Stimulated activated CD8-positive, alpha-beta memory T cell treated with anti-CD3 and anti-CD28 coated beads, Interleukin-15, amount 100 ng/mL, for 4 hours (primary cell): ENCODE results near the gene GABRG3.

Experiments used
- DNase-seq, 2 donors: peaks; one replicate each; pipeline ENCODE4 v3.0.0-alpha.2; 2020; ENCODE audit warnings: low read depth in 2 of 2

GABRG3 gene

DNA sequence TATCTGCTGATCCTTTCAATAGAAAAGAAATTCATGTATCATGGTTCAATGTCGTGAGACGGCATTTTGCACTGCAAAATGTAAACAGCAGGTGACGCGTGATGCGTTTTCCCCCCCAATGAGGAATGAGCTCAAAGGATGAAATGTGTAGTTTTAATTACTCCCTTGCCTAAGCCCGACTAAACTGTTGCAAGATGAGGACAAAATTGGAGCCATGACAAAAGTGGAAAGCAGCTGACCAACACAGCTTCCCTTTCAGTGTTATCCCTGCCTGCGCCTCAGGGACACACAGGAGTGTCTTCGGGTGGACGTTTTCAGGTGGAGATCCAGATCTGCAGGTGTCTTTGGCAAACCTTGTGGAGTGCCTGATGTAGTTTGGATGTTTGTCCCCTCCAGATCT lies 92.0 kb downstream of the GABRG3 start:
- DNase-seq = no peak

GRCh38 chr15:27064080-27064479 lies 93.1 kb downstream of the GABRG3 start:
- no peak for DNase-seq

- DNase-seq = no peak
Observed at GRCh38 chr15:27065151-27065550, 94.2 kb downstream of the GABRG3 start.

DNA sequence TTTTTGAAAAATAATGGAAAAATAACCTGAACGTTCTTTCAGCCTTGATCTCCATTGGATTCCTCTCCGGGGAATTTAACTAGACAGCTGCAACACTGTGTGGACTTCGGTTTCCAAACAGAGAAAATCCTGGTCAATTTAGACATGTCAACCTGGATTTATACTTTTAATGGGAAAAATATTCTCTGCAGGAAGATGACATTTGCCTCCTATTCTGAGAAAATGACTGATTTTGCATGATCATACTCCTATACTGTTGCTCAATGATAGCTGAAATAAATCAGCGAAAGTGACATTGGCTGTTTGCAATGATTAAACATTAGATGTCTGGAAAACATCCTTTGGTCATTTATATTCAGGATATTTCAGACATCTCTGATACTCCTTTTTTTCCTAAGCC lies 94.8 kb downstream of the GABRG3 start:
- DNase-seq = no peak

GRCh38 chr15:27066446-27066845 lies 95.5 kb downstream of the GABRG3 start:
- DNase-seq = no peak

- no peak for DNase-seq
Observed at GRCh38 chr15:27067175-27067574, 96.2 kb downstream of the GABRG3 start.

DNA sequence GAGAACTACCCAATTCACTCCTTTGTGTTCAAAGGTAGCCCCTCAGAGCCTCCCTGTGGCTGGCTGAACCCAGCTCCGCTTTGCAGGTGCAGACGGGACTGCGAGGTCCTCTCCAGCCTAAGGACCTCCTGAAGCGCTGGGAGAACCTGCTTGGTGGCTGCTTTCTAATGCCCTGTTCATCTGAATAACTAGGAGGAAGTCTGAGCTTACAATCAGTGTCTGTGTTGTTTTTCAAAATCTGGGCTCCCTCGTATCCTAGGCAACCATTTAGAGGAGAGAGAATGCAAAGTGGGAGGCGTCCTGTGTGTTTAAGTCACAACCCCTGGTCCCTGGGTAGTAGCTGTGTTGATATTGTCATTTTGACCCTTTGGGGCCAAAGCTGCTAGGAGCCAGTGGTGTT lies 99.9 kb downstream of the GABRG3 start:
- DNase-seq = no peak

GRCh38 chr15:27074179-27074578 lies 103.2 kb downstream of the GABRG3 start:
- no peak for DNase-seq

GRCh38 chr15:27077790-27078189 lies 106.8 kb downstream of the GABRG3 start:
- no peak for DNase-seq

DNA sequence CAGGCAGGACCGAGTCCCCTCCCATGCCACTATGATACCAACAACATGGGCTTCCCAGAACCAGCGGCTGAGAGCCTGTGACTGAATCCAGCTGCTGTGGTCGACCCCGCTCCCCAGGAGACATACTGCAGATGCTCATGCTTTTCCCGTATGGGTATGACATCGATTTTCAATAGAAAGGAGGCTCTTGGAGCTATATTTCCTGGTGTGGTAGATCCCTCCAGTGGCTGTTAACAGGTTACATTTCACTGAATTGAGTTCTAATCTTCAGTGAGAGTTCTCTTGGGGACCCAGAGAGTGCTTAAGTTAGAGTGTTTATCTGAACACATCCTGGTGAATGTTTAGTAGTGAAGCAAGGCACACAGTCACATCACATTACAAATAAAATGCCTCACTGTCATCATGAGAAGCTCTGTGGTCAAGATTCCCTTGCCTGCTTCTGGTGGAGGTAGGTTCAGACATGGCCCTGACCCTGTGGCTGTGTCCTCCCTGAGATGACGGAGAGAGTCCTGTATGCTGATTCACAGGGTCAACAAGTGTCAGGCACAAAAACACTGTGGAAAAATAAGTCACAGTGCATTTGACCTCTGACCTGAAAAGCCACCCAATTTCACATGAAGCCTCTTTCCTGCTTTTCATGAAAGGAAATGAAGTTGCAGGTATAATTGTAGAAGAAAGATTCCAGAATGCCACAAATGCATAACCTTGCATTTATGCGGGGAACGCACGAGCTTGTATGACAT lies 110.9 kb downstream of the GABRG3 start:
- no peak for DNase-seq

DNA sequence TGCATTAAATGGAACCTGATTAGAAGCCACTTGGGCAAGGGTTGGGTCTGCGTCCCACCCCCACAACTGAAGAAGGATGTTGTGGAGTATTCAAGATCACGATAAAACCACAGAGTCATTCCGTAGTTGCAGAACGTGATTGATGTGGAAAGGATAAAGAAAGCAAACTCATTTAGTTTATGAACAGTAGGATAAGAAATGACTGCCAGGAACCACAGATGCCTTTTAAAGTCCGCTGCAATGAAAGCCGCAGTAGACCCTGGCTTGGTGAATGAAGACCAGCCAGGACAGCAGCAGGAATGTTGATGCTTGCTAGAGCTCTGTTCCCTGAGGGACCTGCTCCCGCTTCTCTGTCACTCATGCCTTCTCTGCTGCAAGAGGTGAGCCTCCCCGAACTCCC lies 111.5 kb downstream of the GABRG3 start:
- DNase-seq = no peak

DNA sequence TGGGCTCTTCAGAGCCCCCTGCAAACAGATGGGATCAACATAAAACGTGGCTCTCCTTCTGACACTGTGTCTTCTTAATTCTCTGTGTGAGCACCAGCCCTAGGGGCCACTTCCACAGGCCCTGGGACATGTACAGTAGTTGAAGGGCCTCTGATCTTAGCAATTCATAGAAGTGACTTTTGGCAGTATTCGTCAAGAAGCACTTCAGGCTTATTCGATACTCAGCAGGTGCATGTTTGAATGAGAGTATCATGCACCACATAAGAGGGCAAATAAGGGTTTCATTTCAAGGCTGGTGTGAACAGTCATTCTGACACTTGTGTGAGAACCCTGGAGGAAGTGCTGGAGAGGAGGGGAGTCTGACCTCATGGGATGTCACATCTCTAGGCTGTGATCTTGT lies 113.9 kb downstream of the GABRG3 start:
- no peak for DNase-seq

- no peak for DNase-seq
Observed at GRCh38 chr15:27086149-27086548, 115.2 kb downstream of the GABRG3 start.

DNA sequence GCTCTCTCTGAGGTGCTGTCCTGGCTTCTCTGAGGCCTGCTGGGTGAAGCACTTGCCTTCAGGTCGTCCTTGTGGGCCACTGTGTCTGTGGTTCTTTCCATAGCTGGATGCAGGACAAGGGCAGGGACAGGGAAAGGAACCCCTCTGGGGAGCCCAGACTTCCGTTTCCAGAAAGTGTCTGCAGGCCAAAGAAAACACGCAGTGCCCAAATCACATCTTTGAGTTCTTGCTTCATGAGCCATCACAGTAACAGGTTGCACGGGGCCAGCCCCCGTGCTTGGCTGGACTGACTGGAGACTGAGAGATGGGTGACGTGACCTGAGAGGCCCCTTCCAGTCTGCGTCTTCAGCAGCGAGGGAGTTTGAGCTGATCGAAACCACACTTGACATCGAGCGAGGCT lies 115.8 kb downstream of the GABRG3 start:
- DNase-seq = no peak

DNA sequence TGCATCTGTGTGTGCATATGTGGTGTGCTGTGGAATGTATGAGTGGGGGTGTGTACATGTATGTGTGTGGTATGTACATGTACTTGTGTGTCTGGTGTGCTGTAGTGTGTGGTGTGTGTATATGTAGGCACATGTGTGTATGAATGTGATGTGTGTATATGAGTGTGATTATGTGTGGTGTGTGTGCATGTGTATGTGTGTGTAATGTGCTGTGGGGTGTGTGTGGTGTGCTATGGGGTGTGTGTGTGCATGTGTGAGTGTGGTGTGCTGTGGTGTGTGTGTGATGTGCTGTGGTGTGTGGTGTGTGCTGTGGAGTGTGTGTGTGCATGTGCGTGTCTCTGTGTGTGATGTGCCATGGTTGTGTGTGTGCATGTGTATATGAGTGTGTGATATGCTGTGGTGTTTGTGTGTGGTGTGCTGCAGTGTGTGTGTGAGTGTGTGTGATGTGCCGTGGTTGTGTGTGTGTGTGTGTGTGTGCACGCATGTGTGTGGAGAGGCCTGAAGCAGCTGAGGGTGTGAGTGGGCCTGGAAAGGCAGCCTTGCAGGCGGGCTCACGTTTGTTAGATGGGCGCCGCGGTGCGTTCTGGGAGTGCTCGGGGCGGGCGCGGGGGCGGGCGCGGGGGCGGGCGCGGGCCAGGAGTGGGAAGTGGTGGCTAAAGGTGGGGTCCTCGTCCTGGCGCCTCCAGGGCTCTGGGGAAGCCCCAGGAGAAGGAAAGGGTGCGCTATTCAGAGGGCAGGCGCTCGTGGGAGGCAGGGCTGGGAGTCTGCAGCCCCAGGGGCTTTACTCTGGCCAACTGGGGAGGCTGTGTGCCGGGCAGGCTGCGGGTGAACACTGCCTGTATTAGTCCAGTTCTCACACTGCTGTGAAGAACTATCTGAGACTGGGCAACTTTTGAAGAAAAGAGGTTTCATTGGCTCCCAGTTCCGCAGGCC lies 116.9 kb downstream of the GABRG3 start:
- no peak for DNase-seq

GRCh38 chr15:27088584-27089232 lies 117.7 kb downstream of the GABRG3 start:
- DNase-seq = no peak

- DNase-seq = no peak
Observed at GRCh38 chr15:27089233-27089586, 118.2 kb downstream of the GABRG3 start.

GRCh38 chr15:27089676-27090075 lies 118.7 kb downstream of the GABRG3 start:
- DNase-seq = no peak

GRCh38 chr15:27091270-27091940 lies 120.4 kb downstream of the GABRG3 start:
- DNase-seq = no peak

- DNase-seq = no peak
Observed at GRCh38 chr15:27092390-27092789, 121.4 kb downstream of the GABRG3 start.

DNA sequence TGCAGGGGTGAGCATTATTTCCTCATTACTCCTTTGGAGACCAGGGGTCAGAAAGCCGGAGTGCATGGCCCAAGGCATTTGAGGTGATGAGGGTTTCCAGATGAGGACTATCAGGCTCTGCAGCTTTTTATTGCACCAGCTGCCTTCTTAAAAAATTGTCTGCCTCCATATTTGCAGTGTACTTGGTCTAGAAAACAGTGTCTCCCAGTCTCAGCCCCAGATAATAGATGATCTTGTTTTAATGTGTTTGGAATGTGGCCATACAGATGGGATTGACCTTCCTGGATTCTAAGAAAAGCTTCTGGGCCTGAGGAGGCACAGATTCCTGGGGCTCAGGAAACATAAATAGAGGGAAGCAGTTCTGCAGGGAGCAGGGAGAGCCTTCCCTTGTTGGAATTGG lies 123.3 kb downstream of the GABRG3 start:
- DNase-seq = no peak
